Breast epithelium (tissue), 3 donors: ENCODE results near the gene DPEP2NB.

Experiments used
- CTCF ChIP-seq, 3 donors: fragments of 450-650 bp; IDR thresholded peaks; one replicate each; pipeline ENCODE4 v1.5.1; 2016 to 2017; ENCODE audit warnings: antibody characterized with exemption in 3 of 3, mild to moderate bottlenecking in 3 of 3, moderate library complexity in 3 of 3
- POLR2A ChIP-seq: fragments of 450-650 bp; IDR thresholded peaks from one replicate; pipeline ENCODE4 v1.6.1; 2016; ENCODE audit warnings: antibody characterized with exemption, mild to moderate bottlenecking, moderate library complexity
- POLR2AphosphoS5 ChIP-seq, 3 donors: sonication (generic); formaldehyde crosslinking; IDR thresholded peaks; one replicate each; pipeline ENCODE4 v1.6.1; 2017; ENCODE audit warnings: antibody characterized with exemption in 3 of 3

DNA sequence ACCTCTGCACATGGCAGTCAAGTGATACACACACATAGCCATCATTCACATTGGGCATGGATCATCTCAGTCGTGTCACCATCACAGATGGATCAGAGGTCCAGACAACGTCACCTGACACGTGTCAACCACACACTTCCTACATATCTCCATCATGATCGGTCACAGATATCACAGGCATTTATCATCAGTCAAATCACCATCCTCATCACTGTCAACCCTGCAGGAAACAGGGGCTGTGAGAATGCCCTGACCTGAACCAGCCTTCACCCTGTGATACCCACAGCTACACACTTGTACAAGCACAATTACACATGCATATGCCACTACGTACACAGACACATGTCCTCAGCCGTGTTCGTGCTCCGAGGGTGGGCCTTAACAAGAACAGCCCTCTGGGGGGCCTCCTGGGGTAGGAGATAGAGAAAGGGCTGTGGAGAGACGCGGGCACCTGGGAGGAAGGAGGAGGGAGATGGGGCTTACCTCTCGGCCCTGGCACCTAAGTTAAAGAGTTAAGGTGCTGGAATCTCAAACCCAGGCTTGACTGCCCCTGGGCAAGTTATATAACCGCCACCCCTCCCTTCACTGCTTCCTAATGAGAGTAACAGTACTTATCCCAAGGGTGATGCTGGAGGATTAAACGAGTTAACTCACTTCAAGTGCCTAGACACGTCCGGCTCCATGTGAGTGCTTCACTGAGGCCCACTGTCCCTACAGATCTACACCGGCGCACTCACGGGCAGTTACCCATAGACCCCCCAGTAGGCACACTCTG, 48.3 kb downstream of the DPEP2NB start:
- TF ChIP-seq POLR2A (no peak), CTCF (IDR thresholded peaks at IDR 0.05) (no peak), POLR2AphosphoS5 (IDR thresholded peaks at IDR 0.05) (no peak)
